Psoas muscle (tissue), 8 donors: ENCODE results near the gene CYP51A1. TPM values are rescaled to one million over a fixed set of nuclear protein-coding genes. Genes with fewer than 3 reads are reported as not detected.
"Not testable (repeated sequence)": the region's sequence is repeated elsewhere in the genome, so short reads cannot be mapped to it uniquely, and the experiment has no call there.

Experiments
- ATAC-seq, 4 donors: fragments of 200-7000 bp; cut with Tn5 transposase; one replicate each; pipeline ENCODE4 v1.9.1; 2020; ENCODE audit warnings: moderate library complexity in 3 of 4, mild to moderate bottlenecking in 2 of 4
- DNase-seq, 2 donors: peaks; one replicate each; pipeline ENCODE4 v3.0.0-alpha.2; 2020
- H3K27ac ChIP-seq: fragments of 200-600 bp; one replicate; pipeline ENCODE4 v1.8.0; 2022
- H3K27me3 ChIP-seq, 3 donors: fragments of 200-600 bp in 1 of 3; one replicate each; pipeline versions ENCODE4 v1.6.1 to v1.8.0; 2013 to 2022; ENCODE audit warnings: low read length in 2 of 3, mild to moderate bottlenecking in 2 of 3, moderate library complexity in 1 of 3; ENCODE audit not compliant: insufficient read depth in 3 of 3
- H3K36me3 ChIP-seq, 2 donors: fragments of 200-600 bp in 1 of 2; one replicate each; pipeline versions ENCODE4 v1.6.1 to v1.8.0; 2013 to 2022; ENCODE audit warnings: low read depth in 1 of 2, mild to moderate bottlenecking in 1 of 2, moderate library complexity in 1 of 2; ENCODE audit not compliant: insufficient read depth in 1 of 2
- H3K4me1 ChIP-seq: fragments of 200-600 bp; one replicate; pipeline ENCODE4 v1.8.0; 2022
- H3K4me3 ChIP-seq: fragments of 200-600 bp; one replicate; pipeline ENCODE4 v1.8.0; 2022; ENCODE audit warnings: mild to moderate bottlenecking
- H3K9me3 ChIP-seq: fragments of 200-600 bp; one replicate; pipeline ENCODE4 v1.8.0; 2022
- CTCF ChIP-seq: fragments of 200-600 bp; IDR thresholded peaks from one replicate; pipeline ENCODE4 v1.8.0; 2022; ENCODE audit warnings: antibody characterized with exemption
- WGBS, 3 donors: extraction: QIAGEN DNeasy Blood & Tissue Kit; methylation state at CpG; one replicate each; pipeline versions ENCODE4 v1.1.6 to v1.1.7; 2013; 5-methylcytosine and 5-hydroxymethylcytosine counted together
- intact Hi-C, 2 donors: fragments of 100-400 bp; cut with DNase I; formaldehyde crosslinking; loops; one replicate each; pipeline versions ENCODE4 v1.11.0 to v1.14.2; 2022
- polyA plus RNA-seq, 3 donors: library from polyadenylated mRNA; stranded (reverse); fragments of 200-250 nt; gene quantifications; one replicate each; pipeline ENCODE4 v1.2.3, GENCODE V29; 2013
- total RNA-seq, 4 donors: library from RNA; stranded (reverse); fragmentation: NEBNext Ultra II Directional in 2 of 4; extraction: Animal tissue kit (Norgen Biotek cat#: 25700) in 2 of 4; gene quantifications; one replicate each; pipeline versions ENCODE4 v1.2.1 to v1.2.4, GENCODE V29; 2021 to 2023
- donor health status: healthy with polysubstance abuse.
- donor health status: DM: no; HTN: no; CAD: no; lungs with moderate emphysema.
- donor health status: Bipolar disorder and iron deficiency.
- donor health status: healthy.
- donor health status: DM: yes; HTN: yes; CAD: no.
- donor health status: DM: no; HTN: no; CAD: no.
- donor health status: DM: no; HTN: no; CAD: no.
- donor health status: DM: yes; HTN: yes; CAD: no.

Gene CYP51A1
- total and polyA plus RNA-seq, 7 donors, result 4.2 to 23.9 (median 7.9) TPM

- H3K27me3 ChIP-seq, result no peaks in the 10 kb centered on the region
These were observed 18.5 kb downstream of the CYP51A1 start for GRCh38 chr7:92115821-92116220.

GRCh38 chr7:92110857-92111256 is 23.4 kb downstream of the CYP51A1 start:
- WGBS, 3 donors, result 88 to 90% (median 88%) methylated on average over 2 of the region's 2 CpGs
- Histone ChIP-seq H3K36me3 (peaks cover 2 to 71% of the 10 kb centered on the region in 2 donors), H3K27me3 (no peaks in the 10 kb centered on the region), H3K4me1 (no peaks in the 10 kb centered on the region), H3K9me3 (no peaks in the 10 kb centered on the region), H3K4me3 (no peak overlapping the region), H3K27ac (no peak overlapping the region)
- no peak for DNase-seq
- intact Hi-C loops, result no loop called here
- ATAC-seq, result no peak
- TF ChIP-seq CTCF, result no peak

More at GRCh38 chr7:92115821-92116220, 18.5 kb downstream of the CYP51A1 start:
- no peak for ATAC-seq
- TF ChIP-seq CTCF, result no peak
- Histone ChIP-seq H3K4me3 (no peak overlapping the region), H3K27ac (no peak overlapping the region), H3K4me1 (no peaks in the 10 kb centered on the region), H3K9me3 (no peaks in the 10 kb centered on the region), H3K36me3 (peaks cover 0 to 39% of the 10 kb centered on the region in 2 donors)
- 94 to 97% (median 97%) methylated on average over 5 of the region's 5 CpGs for WGBS, 3 donors
- intact Hi-C loops, result no loop called here
- DNase-seq, result no peak

GRCh38 chr7:92108821-92109220 is 25.5 kb downstream of the CYP51A1 start:
- no peak overlapping the region for H3K27ac ChIP-seq
- no peaks in the 10 kb centered on the region for H3K4me1 ChIP-seq
- WGBS, 3 donors, result 94 to 95% (median 95%) methylated on average over 8 of the region's 8 CpGs
- ATAC-seq, result no peak
- DNase-seq, result no peak
- no peak for TF ChIP-seq CTCF
- H3K27me3 ChIP-seq, result no peaks in the 10 kb centered on the region
- peaks cover 6 to 80% of the 10 kb centered on the region in 2 donors for H3K36me3 ChIP-seq
- H3K9me3 ChIP-seq, result no peaks in the 10 kb centered on the region
- intact Hi-C loops, result no loop called here
- H3K4me3 ChIP-seq, result no peak overlapping the region

DNA sequence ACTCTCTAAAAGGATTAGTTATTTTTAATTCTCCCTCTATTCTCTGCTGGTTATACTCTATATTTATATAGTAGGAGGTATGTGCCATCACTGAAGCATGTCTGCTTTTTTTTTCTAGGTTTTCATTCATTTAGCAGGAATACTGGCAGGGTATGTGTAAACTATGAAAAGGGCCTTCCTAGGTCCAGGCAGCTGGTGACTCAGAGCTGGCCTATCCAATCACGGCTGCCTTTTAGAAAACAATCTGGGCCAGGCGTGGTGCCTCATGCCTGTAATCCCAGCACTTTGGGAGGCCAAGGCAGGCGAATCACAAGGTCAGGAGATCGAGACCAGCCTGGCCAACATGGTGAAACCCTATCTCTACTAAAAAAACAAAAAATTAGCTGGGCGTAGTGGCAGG is 31.4 kb downstream of the CYP51A1 start:
- 86 to 96% (median 94%) methylated on average over 5 of the region's 5 CpGs for WGBS, 3 donors
- intact Hi-C loops, result loop anchor here in 1 of 2 donors (5.0 kb wide), 1 partner anchor 109 kb away; no protein-coding TSS in a partner anchor
- peaks cover 22 to 97% of the 10 kb centered on the region in 2 donors for H3K36me3 ChIP-seq
- not testable (repeated sequence) for H3K4me3 ChIP-seq, H3K9me3 ChIP-seq, H3K27me3 ChIP-seq, H3K27ac ChIP-seq, ATAC-seq, H3K4me1 ChIP-seq, DNase-seq

DNA sequence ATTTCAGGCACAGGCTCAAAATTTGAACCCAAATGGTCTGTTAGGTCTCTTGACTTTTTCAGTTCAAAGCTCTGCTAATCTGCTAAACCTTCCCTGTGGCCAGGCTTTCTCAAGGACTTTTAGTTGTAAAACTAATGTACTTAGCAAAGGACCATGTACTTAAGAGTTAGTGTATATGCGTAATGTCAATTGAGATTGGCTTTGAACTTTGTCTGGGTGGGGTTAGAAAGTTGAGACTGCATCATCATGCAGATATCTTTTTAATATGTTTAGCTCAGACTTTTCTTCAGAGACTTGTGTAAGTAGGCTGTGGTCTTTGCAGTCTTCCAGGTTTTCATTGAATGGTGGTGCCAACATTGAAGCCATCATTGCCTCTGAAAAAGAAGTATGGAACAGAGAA is 33.7 kb downstream of the CYP51A1 start:
- ATAC-seq, result no peak
- 91 to 98% (median 96%) methylated on average over 1 of the region's 1 CpG for WGBS, 3 donors
- no peak overlapping the region for H3K27ac ChIP-seq
- intact Hi-C loops, result loop anchor here in 1 of 2 donors (5.0 kb wide), 1 partner anchor 112 kb away; no protein-coding TSS in a partner anchor
- H3K4me1 ChIP-seq, result no peaks in the 10 kb centered on the region
- no peak overlapping the region for H3K4me3 ChIP-seq
- no peak for TF ChIP-seq CTCF
- no peak for DNase-seq
- no peaks in the 10 kb centered on the region for H3K9me3 ChIP-seq
- peaks cover 22 to 100% of the 10 kb centered on the region in 2 donors for H3K36me3 ChIP-seq
- H3K27me3 ChIP-seq, result no peaks in the 10 kb centered on the region
